CD4-positive, alpha-beta T cell treated with Interleukin-10 for 1 hour (primary cell): ENCODE measurements around the gene SPANXN2.
"Not testable (repeated sequence)": the region's sequence is repeated elsewhere in the genome, so short reads cannot be mapped to it uniquely, and the experiment has no call there.

Experiments used
- DNase-seq: peaks from one replicate; pipeline ENCODE4 v3.0.0-alpha.2; 2020

SPANXN2 gene

GRCh38 chrX:143720652-143721051 is at the start of gene SPANXN2:
TSS of gene SPANXN2 (minus strand) at chrX:143720752. CDS start at chrX:143720668, 84 bp downstream.
- DNase-seq, result not testable (repeated sequence)

GRCh38 chrX:143768976-143769375 is 48.4 kb upstream of the SPANXN2 start:
- DNase-seq, result no peak

GRCh38 chrX:143767789-143768188 is 47.2 kb upstream of the SPANXN2 start:
- not testable (repeated sequence) for DNase-seq

- DNase-seq, result no peak
These were observed 37.3 kb upstream of the SPANXN2 start for GRCh38 chrX:143757887-143758286.

- no peak for DNase-seq
These were observed 36.8 kb upstream of the SPANXN2 start for GRCh38 chrX:143757375-143757774.

GRCh38 chrX:143754183-143754582 is 33.6 kb upstream of the SPANXN2 start:
- no peak for DNase-seq

- no peak for DNase-seq
These were observed 13.3 kb upstream of the SPANXN2 start for GRCh38 chrX:143733866-143734265.

- DNase-seq, result no peak
These were observed 5.7 kb upstream of the SPANXN2 start for GRCh38 chrX:143726296-143726695.

GRCh38 chrX:143701460-143701859 is 19.1 kb downstream of the SPANXN2 start:
- DNase-seq, result no peak

- no peak for DNase-seq
These were observed 25.7 kb downstream of the SPANXN2 start for GRCh38 chrX:143694885-143695284.

- no peak for DNase-seq
These were observed 37.1 kb downstream of the SPANXN2 start for GRCh38 chrX:143683486-143683885.

GRCh38 chrX:143674926-143675325 is 45.6 kb downstream of the SPANXN2 start:
- no peak for DNase-seq

GRCh38 chrX:143669395-143669794 is 51.2 kb downstream of the SPANXN2 start:
- DNase-seq, result no peak

- no peak for DNase-seq
These were observed 56.2 kb downstream of the SPANXN2 start for GRCh38 chrX:143664302-143664701.

- DNase-seq, result no peak
These were observed 56.8 kb downstream of the SPANXN2 start for GRCh38 chrX:143663755-143664154.
